HCT116 (cell line): ENCODE measurements around the gene SNAP47. TPM values are rescaled to one million over a fixed set of nuclear protein-coding genes. Genes with fewer than 3 reads are reported as not detected.

Experiments used
- ATAC-seq: fragments of 200-7000 bp; cut with Tn5 transposase; 2 replicates; pipeline ENCODE4 v1.9.1; 2020; ENCODE audit warnings: mild to moderate bottlenecking, moderate library complexity
- BruUV-seq: library from RNA; stranded (reverse); fragments of 400-500 nt; replicated peaks from 2 replicates; lab custom pipeline; 2021; lab: Mats Ljungman, UMichigan
- CTCF ChIA-PET: fragments of 300-600 bp; sonication (Branson Sonifier 250); formaldehyde crosslinking; loops from one replicate; lab custom pipeline; 2021; ENCODE audit warnings: antibody characterized with exemption; lab: Charles Lee
- POLR2A ChIA-PET: fragments of 300-600, 350-600 bp; sonication (Branson Sonifier 250); formaldehyde crosslinking; loops from one replicate; lab custom pipeline; 2021; ENCODE audit warnings: antibody characterized with exemption; lab: Charles Lee
- RAD21 ChIA-PET, 2 experiments: fragments of 300-600 bp; sonication (Branson Sonifier 250); formaldehyde crosslinking; loops; one replicate each; lab custom pipeline; 2023; ENCODE audit warnings: low total read pairs in 2 of 2; ENCODE audit not compliant: uncharacterized antibody in 2 of 2, unreplicated experiment in 2 of 2, low non-redundant PET in 1 of 2; lab: Charles Lee
- DNase-seq: peaks from one replicate; pipeline ENCODE4 v3.0.0-alpha.2; 2010; ENCODE audit warnings: low read depth, low spot score
- H2AFZ ChIP-seq: fragments of 200-600 bp; shearing (Covaris generic), sonication (generic); 2 replicates; pipeline ENCODE4 v1.6.1; 2017; ENCODE audit warnings: low read depth, mixed run types, mixed read lengths, antibody characterized with exemption, low read length; ENCODE audit not compliant: poor library complexity, severe bottlenecking
- H3K27ac ChIP-seq: 2 replicates; pipeline ENCODE4 v1.5.1; 2012; ENCODE audit warnings: low read depth, low read length
- H3K27me3 ChIP-seq: fragments of 200-600 bp; sonication (generic); 2 replicates; pipeline ENCODE4 v1.6.1; 2016; ENCODE audit warnings: mixed run types, low read length, mixed read lengths; ENCODE audit not compliant: insufficient read depth
- H3K36me3 ChIP-seq, 2 experiments: fragments of 200-500 bp in 1 of 2; fragments of 200-600 bp in 1 of 2; sonication (Bioruptor generic) in 1 of 2; sonication (generic) in 1 of 2; 2 replicates each; pipeline versions ENCODE4 v1.5.1 to v1.6.1; 2014 to 2016; ENCODE audit warnings: low read length in 2 of 2, inconsistent platforms in 1 of 2, mixed read lengths in 1 of 2, mixed run types in 1 of 2; ENCODE audit not compliant: insufficient read depth in 2 of 2, control insufficient read depth in 1 of 2
- H3K4me1 ChIP-seq, 2 experiments: fragments of 200-600 bp in 1 of 2; sonication (generic) in 1 of 2; 2 replicates each; pipeline versions ENCODE4 v1.5.1 to v1.6.1; 2012 to 2017; ENCODE audit warnings: low read length in 2 of 2, inconsistent platforms in 1 of 2, mild to moderate bottlenecking in 1 of 2, mixed read lengths in 1 of 2, mixed run types in 1 of 2, moderate library complexity in 1 of 2; ENCODE audit not compliant: insufficient read depth in 2 of 2, control insufficient read depth in 1 of 2
- H3K4me2 ChIP-seq: fragments of 200-600 bp; sonication (generic); 2 replicates; pipeline ENCODE4 v1.6.1; 2017; ENCODE audit warnings: mixed run types, low read length, mixed read lengths
- H3K4me3 ChIP-seq, 2 experiments: fragments of 200-600 bp in 1 of 2; sonication (generic) in 1 of 2; replicated peaks in 1 of 2; 2 replicates each; pipeline ENCODE4 v1.5.1; 2011 to 2016; ENCODE audit warnings: low read length in 2 of 2, control low read depth in 1 of 2, low read depth in 1 of 2, mild to moderate bottlenecking in 1 of 2, mixed read lengths in 1 of 2, mixed run types in 1 of 2
- H3K79me2 ChIP-seq: fragments of 200-600 bp; sonication (generic); 2 replicates; pipeline ENCODE4 v1.6.1; 2017; ENCODE audit warnings: mild to moderate bottlenecking, mixed run types, low read length, moderate library complexity, mixed read lengths; ENCODE audit not compliant: insufficient read depth
- H3K9ac ChIP-seq: fragments of 200-600 bp; sonication (generic); 2 replicates; pipeline ENCODE4 v1.6.1; 2016; ENCODE audit warnings: low read length, mixed read lengths
- H3K9me2 ChIP-seq: fragments of 200-600 bp; sonication (generic), shearing (Covaris generic); 2 replicates; pipeline ENCODE4 v1.6.1; 2017; ENCODE audit warnings: mixed run types, mild to moderate bottlenecking, moderate library complexity; ENCODE audit not compliant: insufficient read depth
- H3K9me3 ChIP-seq, 2 experiments: fragments of 200-500 bp in 1 of 2; fragments of 200-600 bp in 1 of 2; sonication (Bioruptor generic) in 1 of 2; sonication (generic) in 1 of 2; 2 replicates each; pipeline ENCODE4 v1.6.1; 2014 to 2017; ENCODE audit warnings: low read length in 2 of 2, mixed read lengths in 2 of 2, inconsistent platforms in 1 of 2, low read depth in 1 of 2, mild to moderate bottlenecking in 1 of 2, mixed run types in 1 of 2, moderate library complexity in 1 of 2; ENCODE audit not compliant: control insufficient read depth in 1 of 2, insufficient read depth in 1 of 2
- H4K20me1 ChIP-seq: fragments of 200-600 bp; sonication (generic), shearing (Covaris generic); 2 replicates; pipeline ENCODE4 v1.6.1; 2017; ENCODE audit warnings: mixed run types, mild to moderate bottlenecking, moderate library complexity; ENCODE audit not compliant: insufficient read depth
- ATF3 ChIP-seq: IDR thresholded peaks from 2 replicates; pipeline ENCODE4 v1.6.1; 2012
- CTCF ChIP-seq, 3 experiments: fragments of 200-600 bp in 1 of 3; sonication (generic) in 1 of 3; IDR thresholded peaks in 2 of 3; conservative IDR thresholded peaks in 1 of 3; 2 replicates each; pipeline ENCODE4 v1.5.1; 2012 to 2017; ENCODE audit warnings: low read depth in 2 of 3, low read length in 2 of 3, antibody characterized with exemption in 1 of 3, borderline replicate concordance in 1 of 3, control low read depth in 1 of 3, mild to moderate bottlenecking in 1 of 3, mixed read lengths in 1 of 3, mixed run types in 1 of 3, moderate library complexity in 1 of 3; ENCODE audit not compliant: insufficient read depth in 1 of 3
- ELF1 ChIP-seq: IDR thresholded peaks from 2 replicates; pipeline ENCODE4 v1.6.1; 2012; ENCODE audit warnings: low read depth, borderline replicate concordance
- EZH2 ChIP-seq: fragments of 200-600 bp; sonication (generic); IDR thresholded peaks from 2 replicates; pipeline ENCODE4 v1.6.1; 2017; ENCODE audit warnings: antibody characterized with exemption, mixed run types
- SP1 ChIP-seq: IDR thresholded peaks from 2 replicates; pipeline ENCODE4 v1.6.1; 2012; ENCODE audit warnings: low read depth
- SRF ChIP-seq: IDR thresholded peaks from 2 replicates; pipeline ENCODE4 v1.6.1; 2012; ENCODE audit warnings: low read depth
- TCF7L2 ChIP-seq: IDR thresholded peaks from 2 replicates; pipeline ENCODE4 v1.7.0; 2011; ENCODE audit warnings: borderline replicate concordance, inconsistent platforms; ENCODE audit not compliant: insufficient read depth, insufficient read length; ENCODE audit errors: extremely low read depth
- ZBTB33 ChIP-seq: IDR thresholded peaks from 2 replicates; pipeline ENCODE4 v1.6.1; 2011; ENCODE audit warnings: mild to moderate bottlenecking, low read length, moderate library complexity; ENCODE audit not compliant: insufficient replicate concordance; ENCODE audit errors: extremely low read depth
- ZFX ChIP-seq: fragments of 450-650 bp; IDR thresholded peaks from 2 replicates; pipeline ENCODE4 v1.6.1; 2017
- intact Hi-C: fragments of 100-400 bp; cut with micrococcal nuclease; formaldehyde crosslinking; loops from 2 replicates; pipeline ENCODE4 v1.10.0; 2022
- total RNA-seq: library from RNA; stranded (reverse); gene quantifications from one replicate; pipeline ENCODE4 v1.2.1, GENCODE V29; 2021; ENCODE audit not compliant: unreplicated experiment
- TF ChIP-seq, protein P1 (sequence below): IDR thresholded peaks from 2 replicates; pipeline ENCODE4 v1.6.1; 2012; ENCODE audit warnings: low read depth

SNAP47 gene
- total RNA-seq, 1 experiment from 2014 or later = 37.9 TPM

- peak; percentile 90 to 95 (median 93) for TF ChIP-seq CTCF (IDR thresholded peaks at IDR 0.05 in 2 of 3, conservative IDR thresholded peaks at IDR 0.05 in 1 of 3; ENCODE audit: borderline replicate concordance in 1 of 3, insufficient read depth in 1 of 3, low read depth in 2 of 3, low read length in 2 of 3)
Measured at GRCh38 chr1:227762231-227762911, 27.1 kb downstream of the SNAP47 start (continued).

GRCh38 chr1:227763246-227764018 is 28.2 kb downstream of the SNAP47 start:
- intact Hi-C loops = loop anchor here (5.0 to 10.0 kb wide), 3 partner anchors 281 to 754 kb away; no protein-coding TSS in a partner anchor
- peaks cover 24 to 33% of the 10 kb centered on the region in 2 experiments; a peak in 3 of 4 replicates for H3K36me3 ChIP-seq
- H3K9me3 ChIP-seq = no peaks in the 10 kb centered on the region
- 0 out of 2 replicates have a peak overlapping the region, but pooled peaks have one; percentile 9 for H3K4me2 ChIP-seq
- no peaks in the 10 kb centered on the region for H3K27me3 ChIP-seq
- no peak overlapping the region for H3K9ac ChIP-seq
- no peak overlapping the region for H2AFZ ChIP-seq
- no TSS peak for BruUV-seq
- ATAC-seq (no peak), DNase-seq (no peak)
- RAD21 ChIA-PET = interaction anchor here (0.8 to 1.0 kb wide), 3 partner anchors 182 to 190 kb away, joined by 3 to 4 read pairs (median 3); no protein-coding TSS in a partner anchor
- TF ChIP-seq SP1 = no peak
- TF ChIP-seq EZH2 = no peak
- TF ChIP-seq ELF1 = no peak
- no peak for TF ChIP-seq ATF3
- TF ChIP-seq ZBTB33 = no peak
- no peak for TF ChIP-seq TCF7L2
- no peak for TF ChIP-seq ZFX
- TF ChIP-seq, protein P1, sequence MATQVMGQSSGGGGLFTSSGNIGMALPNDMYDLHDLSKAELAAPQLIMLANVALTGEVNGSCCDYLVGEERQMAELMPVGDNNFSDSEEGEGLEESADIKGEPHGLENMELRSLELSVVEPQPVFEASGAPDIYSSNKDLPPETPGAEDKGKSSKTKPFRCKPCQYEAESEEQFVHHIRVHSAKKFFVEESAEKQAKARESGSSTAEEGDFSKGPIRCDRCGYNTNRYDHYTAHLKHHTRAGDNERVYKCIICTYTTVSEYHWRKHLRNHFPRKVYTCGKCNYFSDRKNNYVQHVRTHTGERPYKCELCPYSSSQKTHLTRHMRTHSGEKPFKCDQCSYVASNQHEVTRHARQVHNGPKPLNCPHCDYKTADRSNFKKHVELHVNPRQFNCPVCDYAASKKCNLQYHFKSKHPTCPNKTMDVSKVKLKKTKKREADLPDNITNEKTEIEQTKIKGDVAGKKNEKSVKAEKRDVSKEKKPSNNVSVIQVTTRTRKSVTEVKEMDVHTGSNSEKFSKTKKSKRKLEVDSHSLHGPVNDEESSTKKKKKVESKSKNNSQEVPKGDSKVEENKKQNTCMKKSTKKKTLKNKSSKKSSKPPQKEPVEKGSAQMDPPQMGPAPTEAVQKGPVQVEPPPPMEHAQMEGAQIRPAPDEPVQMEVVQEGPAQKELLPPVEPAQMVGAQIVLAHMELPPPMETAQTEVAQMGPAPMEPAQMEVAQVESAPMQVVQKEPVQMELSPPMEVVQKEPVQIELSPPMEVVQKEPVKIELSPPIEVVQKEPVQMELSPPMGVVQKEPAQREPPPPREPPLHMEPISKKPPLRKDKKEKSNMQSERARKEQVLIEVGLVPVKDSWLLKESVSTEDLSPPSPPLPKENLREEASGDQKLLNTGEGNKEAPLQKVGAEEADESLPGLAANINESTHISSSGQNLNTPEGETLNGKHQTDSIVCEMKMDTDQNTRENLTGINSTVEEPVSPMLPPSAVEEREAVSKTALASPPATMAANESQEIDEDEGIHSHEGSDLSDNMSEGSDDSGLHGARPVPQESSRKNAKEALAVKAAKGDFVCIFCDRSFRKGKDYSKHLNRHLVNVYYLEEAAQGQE = no peak
- no peak for TF ChIP-seq SRF
- TF ChIP-seq, all 23 proteins: peak for 0
- Histone ChIP-seq H3K79me2 (peaks cover 32% of the 10 kb centered on the region; the same call in 1 of the 2 replicates), H3K9me2 (no peaks in the 10 kb centered on the region), H3K4me3 (no peak overlapping the region), H3K27ac (peak overlapping the region; percentile 44), H3K4me1 (peaks cover 3 to 18% of the 10 kb centered on the region in 2 experiments; a peak in 2 of 4 replicates), H4K20me1 (no peaks in the 10 kb centered on the region)
- CTCF ChIA-PET = interaction anchor here (1.2 to 4.0 kb wide), 2 partner anchors 183 to 190 kb away, joined by 3 to 31 read pairs; partner anchors contain the start of gene WNT9A
- POLR2A ChIA-PET = no interaction called here
